Measurements from ENCODE around the gene KRT7.

Gene KRT7

GRCh38 chr12:52205612-52206303 lies 27.3 kb upstream of the KRT7 start:
- TF ChIP-seq CTCF (conservative IDR thresholded peaks at IDR 0.05) = no peak
- H3K27ac ChIP-seq = no peak overlapping the region

GRCh38 chr12:52206304-52207040 lies 26.6 kb upstream of the KRT7 start:
- no peak for TF ChIP-seq CTCF (conservative IDR thresholded peaks at IDR 0.05)
- H3K27ac ChIP-seq = no peak overlapping the region

GRCh38 chr12:52207106-52207505 lies 25.9 kb upstream of the KRT7 start:
- TF ChIP-seq CTCF (conservative IDR thresholded peaks at IDR 0.05) = no peak
- H3K27ac ChIP-seq = no peak overlapping the region

- no peak overlapping the region for H3K27ac ChIP-seq
- TF ChIP-seq CTCF (conservative IDR thresholded peaks at IDR 0.05) = no peak
Measured at GRCh38 chr12:52207895-52208294, 25.1 kb upstream of the KRT7 start.

GRCh38 chr12:52208424-52209165 lies 24.4 kb upstream of the KRT7 start:
- no peak for TF ChIP-seq CTCF (conservative IDR thresholded peaks at IDR 0.05)
- no peak overlapping the region for H3K27ac ChIP-seq

- H3K27ac ChIP-seq = no peak overlapping the region
- no peak for TF ChIP-seq CTCF (conservative IDR thresholded peaks at IDR 0.05)
Measured at GRCh38 chr12:52209321-52209720, 23.7 kb upstream of the KRT7 start.

Measured in VCaP (cell line).